ENCODE results near the gene GIMAP8.

- no peak for TF ChIP-seq CTCF (IDR thresholded peaks at IDR 0.05)
- no peak for TF ChIP-seq POLR2A (IDR thresholded peaks at IDR 0.05)
These were observed 38.4 kb upstream of the GIMAP8 start for GRCh38 chr7:150412016-150412415.

Measured in vagina (tissue), 2 donors.